HL-60/S4 treated with retinoic acid at 250 ng/mL for 4 days and 3 days (cell line): ENCODE data around the gene PROSER1.
"Not testable (repeated sequence)": the region's sequence is repeated elsewhere in the genome, so short reads cannot be mapped to it uniquely, and the experiment has no call there.

ENCODE experiments used
- in situ Hi-C: fragments of 300-500 bp; cut with MboI; formaldehyde crosslinking; loops from 2 replicates; pipeline ENCODE4 v1.7.0; 2022; ENCODE audit warnings: low sequenced_read_pairs

PROSER1 gene

GRCh38 chr13:39037880-39038568 lies at the start of gene PROSER1, which contains the start of gene NHLRC3:
TSS of gene PROSER1 (minus strand) at chr13:39038089. CDS start at chr13:39037242, 847 bp downstream.
TSS of gene NHLRC3 (plus strand) at chr13:39038456. CDS start at chr13:39038640, 184 bp downstream.
- in situ Hi-C loops: no loop called here

- in situ Hi-C loops: not testable (repeated sequence)
Observed at GRCh38 chr13:39086251-39086945, 48.5 kb upstream of the PROSER1 start.

GRCh38 chr13:39073983-39074382 lies 36.1 kb upstream of the PROSER1 start:
- in situ Hi-C loops: no loop called here

- in situ Hi-C loops: no loop called here
Observed at GRCh38 chr13:39072842-39073241, 35.0 kb upstream of the PROSER1 start.

GRCh38 chr13:39062004-39062403 lies 24.1 kb upstream of the PROSER1 start:
- in situ Hi-C loops: no loop called here

GRCh38 chr13:39058040-39058439 lies 20.2 kb upstream of the PROSER1 start:
- in situ Hi-C loops: no loop called here

GRCh38 chr13:39056018-39056417 lies 18.1 kb upstream of the PROSER1 start:
- in situ Hi-C loops: no loop called here

- in situ Hi-C loops: no loop called here
Observed at GRCh38 chr13:39054112-39054511, 16.2 kb upstream of the PROSER1 start.

- in situ Hi-C loops: no loop called here
Observed at GRCh38 chr13:39052944-39053343, 15.1 kb upstream of the PROSER1 start.

- in situ Hi-C loops: no loop called here
Observed at GRCh38 chr13:39051157-39051556, 13.3 kb upstream of the PROSER1 start.

GRCh38 chr13:39049274-39049673 lies 11.4 kb upstream of the PROSER1 start:
- in situ Hi-C loops: no loop called here

GRCh38 chr13:39048806-39049205 lies 10.9 kb upstream of the PROSER1 start:
- in situ Hi-C loops: no loop called here

- in situ Hi-C loops: no loop called here
Observed at GRCh38 chr13:39047560-39047959, 9.7 kb upstream of the PROSER1 start.

- in situ Hi-C loops: no loop called here
Observed at GRCh38 chr13:39044536-39044935, 6.6 kb upstream of the PROSER1 start.

GRCh38 chr13:39040206-39040605 lies 2.3 kb upstream of the PROSER1 start:
- in situ Hi-C loops: no loop called here

GRCh38 chr13:39039041-39039440 lies 1.2 kb upstream of the PROSER1 start:
- in situ Hi-C loops: no loop called here

- in situ Hi-C loops: no loop called here
Observed at GRCh38 chr13:39038569-39039030, 711 bp upstream of the PROSER1 start.

- in situ Hi-C loops: no loop called here
Observed at GRCh38 chr13:39037410-39037879, 444 bp downstream of the PROSER1 start.

- in situ Hi-C loops: no loop called here
Observed at GRCh38 chr13:39036212-39036611, 1.7 kb downstream of the PROSER1 start.

GRCh38 chr13:39035799-39036198 lies 2.1 kb downstream of the PROSER1 start:
- in situ Hi-C loops: no loop called here

GRCh38 chr13:39035204-39035603 lies 2.7 kb downstream of the PROSER1 start:
- in situ Hi-C loops: no loop called here

- in situ Hi-C loops: no loop called here
Observed at GRCh38 chr13:39034085-39034484, 3.8 kb downstream of the PROSER1 start.
